Lung (tissue), 12 donors: Measurements from ENCODE around the gene POLN. TPM values are rescaled to one million over a fixed set of nuclear protein-coding genes. Genes with fewer than 3 reads are reported as not detected.

Experiments
- ATAC-seq: fragments of 200-7000 bp; cut with Tn5 transposase; one replicate; pipeline ENCODE4 v1.9.1; 2020; ENCODE audit warnings: moderate number of reproducible peaks; ENCODE audit not compliant: insufficient read depth, low FRiP score
- DNase-seq, 3 donors: peaks; one replicate each; pipeline ENCODE4 v3.0.0-alpha.2; 2013 to 2017
- H3K27ac ChIP-seq, 2 donors: one replicate each; pipeline ENCODE4 v1.5.1; 2013; ENCODE audit warnings: mild to moderate bottlenecking in 2 of 2, moderate library complexity in 2 of 2, control low read depth in 1 of 2, inconsistent platforms in 1 of 2, low read depth in 1 of 2, low read length in 1 of 2
- H3K27me3 ChIP-seq, 3 donors: one replicate each; pipeline ENCODE4 v1.5.1; 2013; ENCODE audit warnings: low read length in 2 of 3; ENCODE audit not compliant: control insufficient read depth in 3 of 3, insufficient read depth in 3 of 3
- H3K36me3 ChIP-seq, 4 donors: one replicate each; pipeline ENCODE4 v1.5.1; 2013; ENCODE audit warnings: low read length in 4 of 4, mild to moderate bottlenecking in 1 of 4, moderate library complexity in 1 of 4; ENCODE audit not compliant: control insufficient read depth in 4 of 4, insufficient read depth in 4 of 4
- H3K4me1 ChIP-seq, 5 donors: one replicate each; pipeline ENCODE4 v1.5.1; 2013; ENCODE audit warnings: low read length in 5 of 5, mild to moderate bottlenecking in 2 of 5, moderate library complexity in 1 of 5; ENCODE audit not compliant: control insufficient read depth in 5 of 5, insufficient read depth in 5 of 5
- H3K4me3 ChIP-seq: one replicate; pipeline ENCODE4 v1.5.1; 2013; ENCODE audit warnings: mild to moderate bottlenecking, control low read depth, moderate library complexity
- H3K9ac ChIP-seq, 2 donors: one replicate each; pipeline ENCODE4 v1.5.1; 2013; ENCODE audit warnings: low read length in 2 of 2, control low read depth in 1 of 2; ENCODE audit not compliant: insufficient read depth in 1 of 2
- H3K9me3 ChIP-seq, 4 donors: one replicate each; pipeline ENCODE4 v1.5.1; 2013; ENCODE audit warnings: low read length in 3 of 4, mild to moderate bottlenecking in 1 of 4, moderate library complexity in 1 of 4; ENCODE audit not compliant: control insufficient read depth in 4 of 4, insufficient read depth in 3 of 4
- CTCF ChIP-seq: IDR thresholded peaks from 2 replicates; pipeline ENCODE4 v1.5.1; 2012; ENCODE audit warnings: mild to moderate bottlenecking; ENCODE audit errors: control extremely low read depth, extremely low read depth
- WGBS, 2 donors: extraction: QIAGEN DNeasy Blood & Tissue Kit; methylation state at CpG; one replicate each; pipeline ENCODE4 v1.1.7; 2013; 5-methylcytosine and 5-hydroxymethylcytosine counted together
- polyA plus RNA-seq, 2 donors: library from polyadenylated mRNA; stranded (reverse); fragments of 200-250 nt; gene quantifications; one replicate each; pipeline ENCODE4 v1.2.1, GENCODE V29; 2013
- total RNA-seq, 2 donors: library from RNA; depleted of rRNA in 1 of 2; stranded (reverse); fragments of >200 nt in 1 of 2; gene quantifications; one replicate each; pipeline ENCODE4 v1.2.1, GENCODE V29; 2014 to 2021
- donor health status: control.
- donor health status: control.
- donor health status: Bipolar disorder and iron deficiency.
- donor health status: healthy.
- donor health status: DM: yes; HTN: yes; CAD: no.

POLN gene
- total and polyA plus RNA-seq, 4 donors: 0.68 to 3.7 (median 2.2) TPM

GRCh38 chr4:2273221-2273620 is 31.3 kb upstream of the POLN start:
- Histone ChIP-seq H3K27me3 (no peaks in the 10 kb centered on the region), H3K4me3 (no peak overlapping the region), H3K9me3 (no peaks in the 10 kb centered on the region), H3K4me1 (peaks cover 0 to 19% (median 0%) of the 10 kb centered on the region in 5 donors), H3K9ac (no peak overlapping the region), H3K27ac (no peak overlapping the region), H3K36me3 (peaks cover 0 to 2% (median 0%) of the 10 kb centered on the region in 4 donors)
- TF ChIP-seq CTCF: no peak
- ATAC-seq: no peak
- no peak for DNase-seq
- 78 to 81% methylated on average over 15 of the region's 15 CpGs for WGBS, 2 donors

- TF ChIP-seq CTCF: no peak
- Histone ChIP-seq H3K27ac (no peak overlapping the region), H3K27me3 (no peaks in the 10 kb centered on the region), H3K4me3 (no peak overlapping the region), H3K36me3 (peaks cover 0 to 2% (median 0%) of the 10 kb centered on the region in 4 donors), H3K9me3 (no peaks in the 10 kb centered on the region), H3K4me1 (peaks cover 0 to 19% (median 0%) of the 10 kb centered on the region in 5 donors), H3K9ac (no peak overlapping the region)
- ATAC-seq (no peak), DNase-seq (no peak)
- WGBS, 2 donors: 77 to 81% methylated on average over 6 of the region's 6 CpGs
These were observed 30.9 kb upstream of the POLN start for GRCh38 chr4:2272828-2273120.

- no peak for ATAC-seq
- no peak for DNase-seq
- peaks cover 0 to 2% (median 0%) of the 10 kb centered on the region in 4 donors for H3K36me3 ChIP-seq
- H3K9ac ChIP-seq: no peak overlapping the region
- no peak overlapping the region for H3K27ac ChIP-seq
- no peaks in the 10 kb centered on the region for H3K27me3 ChIP-seq
- no peaks in the 10 kb centered on the region for H3K9me3 ChIP-seq
- H3K4me1 ChIP-seq: peaks cover 0 to 25% (median 0%) of the 10 kb centered on the region in 5 donors
- WGBS, 2 donors: 93% methylated on average over 25 of the region's 25 CpGs
- TF ChIP-seq CTCF: no peak
- H3K4me3 ChIP-seq: no peak overlapping the region
These were observed 30.3 kb upstream of the POLN start for GRCh38 chr4:2272026-2272827.
